GM23338 (cell line): ENCODE data around the gene TMBIM1. TPM values are rescaled to one million over a fixed set of nuclear protein-coding genes. Genes with fewer than 3 reads are reported as not detected.

ENCODE experiments used
- ATAC-seq: fragments of 200-7000 bp; cut with Tn5 transposase; 3 replicates; pipeline ENCODE4 v1.9.1; 2020
- DNase-seq: peaks from one replicate; pipeline ENCODE4 v3.0.0-alpha.2; 2015; ENCODE audit warnings: low spot score
- H2AFZ ChIP-seq: fragments of 200-600 bp; sonication (generic); 2 replicates; pipeline ENCODE4 v1.8.0; 2016; ENCODE audit warnings: antibody characterized with exemption, mild to moderate bottlenecking, moderate library complexity
- H3F3A ChIP-seq: fragments of 200-600 bp; sonication (generic); replicated peaks from 2 replicates; pipeline ENCODE4 v1.8.0; 2017; ENCODE audit warnings: antibody characterized with exemption, mixed run types, low read depth
- H3K27ac ChIP-seq: fragments of 200-600 bp; sonication (generic); 2 replicates; pipeline ENCODE4 v1.6.1; 2016; ENCODE audit warnings: low read depth
- H3K27me3 ChIP-seq: fragments of 200-600 bp; sonication (generic); 2 replicates; pipeline ENCODE4 v1.8.0; 2016; ENCODE audit warnings: mild to moderate bottlenecking, mixed run types, moderate library complexity; ENCODE audit not compliant: insufficient read depth
- H3K36me3 ChIP-seq: fragments of 200-600 bp; sonication (generic); 2 replicates; pipeline ENCODE4 v1.8.0; 2016; ENCODE audit warnings: mild to moderate bottlenecking; ENCODE audit not compliant: insufficient read depth
- H3K4me1 ChIP-seq: fragments of 200-600 bp; sonication (generic); 2 replicates; pipeline ENCODE4 v1.8.0; 2016; ENCODE audit warnings: mild to moderate bottlenecking, moderate library complexity; ENCODE audit not compliant: insufficient read depth
- H3K4me2 ChIP-seq: fragments of 200-600 bp; sonication (generic); 2 replicates; pipeline ENCODE4 v1.7.1; 2017; ENCODE audit warnings: mixed run types
- H3K4me3 ChIP-seq: fragments of 200-600 bp; sonication (generic); 2 replicates; pipeline ENCODE4 v1.6.1; 2016; ENCODE audit warnings: mixed run types
- H3K79me2 ChIP-seq: fragments of 200-600 bp; sonication (generic); replicated peaks from 2 replicates; pipeline ENCODE4 v1.8.0; 2017; ENCODE audit warnings: mild to moderate bottlenecking; ENCODE audit not compliant: insufficient read depth
- H3K9me2 ChIP-seq: fragments of 200-600 bp; sonication (generic); 2 replicates; pipeline ENCODE4 v1.8.0; 2017; ENCODE audit not compliant: insufficient read depth
- H4K20me1 ChIP-seq: fragments of 200-600 bp; sonication (generic); replicated peaks from 2 replicates; pipeline ENCODE4 v1.8.0; 2017; ENCODE audit warnings: mild to moderate bottlenecking; ENCODE audit not compliant: insufficient read depth
- H3K27ac Mint-ChIP-seq: 2 replicates; pipeline ENCODE4 v1.8.0; 2020; ENCODE audit warnings: inconsistent platforms, mild to moderate bottlenecking, moderate library complexity, mixed read lengths
- H3K27me3 Mint-ChIP-seq: 3 replicates; pipeline ENCODE4 v1.8.0; 2022; ENCODE audit warnings: low read depth, mild to moderate bottlenecking, moderate library complexity, mixed read lengths, inconsistent platforms; ENCODE audit not compliant: insufficient read depth, poor library complexity
- H3K36me3 Mint-ChIP-seq: 3 replicates; pipeline ENCODE4 v1.8.0; 2021; ENCODE audit warnings: low read depth, mild to moderate bottlenecking, inconsistent platforms, moderate library complexity, mixed read lengths
- H3K4me1 Mint-ChIP-seq: 3 replicates; pipeline ENCODE4 v1.8.0; 2020; ENCODE audit warnings: mild to moderate bottlenecking, inconsistent platforms, mixed read lengths
- H3K4me3 Mint-ChIP-seq: 3 replicates; pipeline ENCODE4 v1.8.0; 2021; ENCODE audit warnings: moderate library complexity, mild to moderate bottlenecking, inconsistent platforms, mixed read lengths
- H3K9me3 Mint-ChIP-seq: 3 replicates; pipeline ENCODE4 v1.8.0; 2020; ENCODE audit warnings: moderate library complexity, mild to moderate bottlenecking, inconsistent platforms, mixed read lengths
- JUNB ChIP-seq: IDR thresholded peaks from one replicate; pipeline ENCODE4 v1.6.1; 2016; ENCODE audit warnings: antibody characterized with exemption; ENCODE audit not compliant: unreplicated experiment
- polyA plus RNA-seq: library from polyadenylated mRNA; unstranded; fragments of >200 nt; fragmentation: Nextera tagmentation; extraction: Ambion mirVana; gene quantifications from 2 replicates; pipeline ENCODE4 v1.2.1, GENCODE V29; 2016
- total RNA-seq: library from RNA; depleted of rRNA; stranded (reverse); fragments of >200 nt; shearing (Covaris generic); gene quantifications from 2 replicates; pipeline ENCODE4 v1.2.3, GENCODE V29; 2014
- TF ChIP-seq, protein P1 (sequence below): fragments of 250-450 bp; sonication (Bioruptor Pico); IDR thresholded peaks from 2 replicates; pipeline ENCODE4 v1.5.0; 2020; ENCODE audit warnings: mild to moderate bottlenecking, moderate library complexity

TMBIM1 gene
- total and polyA plus RNA-seq, 2 experiments from 2014 or later, result 12.0 to 20.8 TPM

DNA sequence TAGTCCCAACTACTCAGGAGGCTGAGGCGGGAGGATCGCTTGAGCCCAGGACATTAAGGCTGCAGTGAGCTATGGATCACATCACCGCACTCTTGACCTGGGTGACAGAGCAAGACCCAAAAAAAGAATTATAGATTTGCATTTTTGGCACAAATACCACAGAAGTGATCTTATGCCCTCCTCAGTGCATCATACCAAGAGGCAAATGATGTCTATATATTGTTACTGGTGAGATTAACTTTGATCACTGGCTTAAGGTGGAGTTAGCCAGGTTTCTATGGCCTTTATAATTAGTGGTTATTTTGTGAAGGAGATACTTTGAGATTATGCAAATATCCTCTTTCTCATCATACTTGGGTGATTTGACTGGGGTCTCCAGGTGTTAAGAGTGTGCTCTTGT is 42.2 kb upstream of the TMBIM1 start:
- no peaks in the 10 kb centered on the region for H3K9me3 Mint-ChIP-seq
- Histone ChIP-seq H3K4me3 (no peak overlapping the region), H3K79me2 (no peaks in the 10 kb centered on the region), H3K27me3 (no peaks in the 10 kb centered on the region), H4K20me1 (no peaks in the 10 kb centered on the region), H2AFZ (no peak overlapping the region), H3K36me3 (no peaks in the 10 kb centered on the region), H3K9me2 (no peaks in the 10 kb centered on the region), H3K4me2 (no peak overlapping the region), H3F3A (no peaks in the 10 kb centered on the region), H3K4me1 (peaks cover 14% of the 10 kb centered on the region), H3K27ac (no peak overlapping the region)
- H3K27me3 Mint-ChIP-seq, result peaks cover 5% of the 10 kb centered on the region
- DNase-seq (no peak), ATAC-seq (no peak)
- H3K36me3 Mint-ChIP-seq, result no peaks in the 10 kb centered on the region
- peaks cover 22% of the 10 kb centered on the region for H3K4me1 Mint-ChIP-seq
- TF ChIP-seq, protein P1, sequence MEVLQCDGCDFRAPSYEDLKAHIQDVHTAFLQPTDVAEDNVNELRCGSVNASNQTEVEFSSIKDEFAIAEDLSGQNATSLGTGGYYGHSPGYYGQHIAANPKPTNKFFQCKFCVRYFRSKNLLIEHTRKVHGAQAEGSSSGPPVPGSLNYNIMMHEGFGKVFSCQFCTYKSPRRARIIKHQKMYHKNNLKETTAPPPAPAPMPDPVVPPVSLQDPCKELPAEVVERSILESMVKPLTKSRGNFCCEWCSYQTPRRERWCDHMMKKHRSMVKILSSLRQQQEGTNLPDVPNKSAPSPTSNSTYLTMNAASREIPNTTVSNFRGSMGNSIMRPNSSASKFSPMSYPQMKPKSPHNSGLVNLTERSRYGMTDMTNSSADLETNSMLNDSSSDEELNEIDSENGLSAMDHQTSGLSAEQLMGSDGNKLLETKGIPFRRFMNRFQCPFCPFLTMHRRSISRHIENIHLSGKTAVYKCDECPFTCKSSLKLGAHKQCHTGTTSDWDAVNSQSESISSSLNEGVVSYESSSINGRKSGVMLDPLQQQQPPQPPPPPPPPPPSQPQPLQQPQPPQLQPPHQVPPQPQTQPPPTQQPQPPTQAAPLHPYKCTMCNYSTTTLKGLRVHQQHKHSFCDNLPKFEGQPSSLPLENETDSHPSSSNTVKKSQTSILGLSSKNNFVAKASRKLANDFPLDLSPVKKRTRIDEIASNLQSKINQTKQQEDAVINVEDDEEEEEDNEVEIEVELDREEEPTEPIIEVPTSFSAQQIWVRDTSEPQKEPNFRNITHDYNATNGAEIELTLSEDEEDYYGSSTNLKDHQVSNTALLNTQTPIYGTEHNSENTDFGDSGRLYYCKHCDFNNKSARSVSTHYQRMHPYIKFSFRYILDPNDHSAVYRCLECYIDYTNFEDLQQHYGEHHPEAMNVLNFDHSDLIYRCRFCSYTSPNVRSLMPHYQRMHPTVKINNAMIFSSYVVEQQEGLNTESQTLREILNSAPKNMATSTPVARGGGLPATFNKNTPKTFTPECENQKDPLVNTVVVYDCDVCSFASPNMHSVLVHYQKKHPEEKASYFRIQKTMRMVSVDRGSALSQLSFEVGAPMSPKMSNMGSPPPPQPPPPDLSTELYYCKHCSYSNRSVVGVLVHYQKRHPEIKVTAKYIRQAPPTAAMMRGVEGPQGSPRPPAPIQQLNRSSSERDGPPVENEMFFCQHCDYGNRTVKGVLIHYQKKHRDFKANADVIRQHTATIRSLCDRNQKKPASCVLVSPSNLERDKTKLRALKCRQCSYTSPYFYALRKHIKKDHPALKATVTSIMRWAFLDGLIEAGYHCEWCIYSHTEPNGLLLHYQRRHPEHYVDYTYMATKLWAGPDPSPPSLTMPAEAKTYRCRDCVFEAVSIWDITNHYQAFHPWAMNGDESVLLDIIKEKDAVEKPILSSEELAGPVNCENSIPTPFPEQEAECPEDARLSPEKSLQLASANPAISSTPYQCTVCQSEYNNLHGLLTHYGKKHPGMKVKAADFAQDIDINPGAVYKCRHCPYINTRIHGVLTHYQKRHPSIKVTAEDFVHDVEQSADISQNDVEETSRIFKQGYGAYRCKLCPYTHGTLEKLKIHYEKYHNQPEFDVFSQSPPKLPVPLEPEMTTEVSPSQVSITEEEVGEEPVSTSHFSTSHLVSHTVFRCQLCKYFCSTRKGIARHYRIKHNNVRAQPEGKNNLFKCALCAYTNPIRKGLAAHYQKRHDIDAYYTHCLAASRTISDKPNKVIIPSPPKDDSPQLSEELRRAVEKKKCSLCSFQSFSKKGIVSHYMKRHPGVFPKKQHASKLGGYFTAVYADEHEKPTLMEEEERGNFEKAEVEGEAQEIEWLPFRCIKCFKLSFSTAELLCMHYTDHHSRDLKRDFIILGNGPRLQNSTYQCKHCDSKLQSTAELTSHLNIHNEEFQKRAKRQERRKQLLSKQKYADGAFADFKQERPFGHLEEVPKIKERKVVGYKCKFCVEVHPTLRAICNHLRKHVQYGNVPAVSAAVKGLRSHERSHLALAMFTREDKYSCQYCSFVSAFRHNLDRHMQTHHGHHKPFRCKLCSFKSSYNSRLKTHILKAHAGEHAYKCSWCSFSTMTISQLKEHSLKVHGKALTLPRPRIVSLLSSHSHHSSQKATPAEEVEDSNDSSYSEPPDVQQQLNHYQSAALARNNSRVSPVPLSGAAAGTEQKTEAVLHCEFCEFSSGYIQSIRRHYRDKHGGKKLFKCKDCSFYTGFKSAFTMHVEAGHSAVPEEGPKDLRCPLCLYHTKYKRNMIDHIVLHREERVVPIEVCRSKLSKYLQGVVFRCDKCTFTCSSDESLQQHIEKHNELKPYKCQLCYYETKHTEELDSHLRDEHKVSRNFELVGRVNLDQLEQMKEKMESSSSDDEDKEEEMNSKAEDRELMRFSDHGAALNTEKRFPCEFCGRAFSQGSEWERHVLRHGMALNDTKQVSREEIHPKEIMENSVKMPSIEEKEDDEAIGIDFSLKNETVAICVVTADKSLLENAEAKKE (CRISPR knock-in tag), result no peak
- H3K27ac Mint-ChIP-seq, result no peak overlapping the region
- H3K4me3 Mint-ChIP-seq, result no peak overlapping the region

DNA sequence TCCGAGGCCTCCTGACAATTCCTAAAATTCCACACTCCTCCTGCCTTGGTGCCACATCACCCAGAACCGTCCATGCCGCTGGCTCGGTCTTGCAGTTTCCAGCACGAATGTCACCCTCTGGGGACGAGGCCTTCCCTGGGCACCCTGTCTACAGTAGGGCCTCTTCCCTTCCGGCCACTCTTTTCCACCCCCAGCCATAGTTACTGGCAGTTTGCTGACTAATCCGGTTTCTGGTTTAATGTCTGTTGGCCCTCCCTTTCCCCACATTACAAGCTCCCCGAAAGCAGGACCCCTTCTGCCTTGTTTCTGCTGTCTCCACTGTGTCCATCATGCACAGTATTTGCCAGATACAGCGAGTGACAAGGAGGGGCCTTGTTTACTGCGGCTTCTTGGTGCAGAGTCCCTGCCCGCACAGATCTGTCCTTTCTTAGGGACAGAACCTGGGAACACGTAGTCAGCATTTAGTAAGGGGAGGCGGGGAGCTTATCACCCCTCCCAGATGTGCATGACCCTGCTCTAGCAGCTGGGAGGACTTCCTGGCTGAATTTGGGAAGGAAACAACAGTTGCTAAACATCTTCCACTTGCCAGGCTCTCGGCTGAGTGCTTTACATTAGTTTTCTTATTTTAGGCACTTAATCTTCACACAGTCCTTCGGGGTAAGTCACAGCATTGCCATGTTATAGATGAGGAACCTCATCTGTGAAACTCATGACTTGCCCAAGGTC is 40.8 kb upstream of the TMBIM1 start:
- H4K20me1 ChIP-seq, result no peaks in the 10 kb centered on the region
- H3K27me3 ChIP-seq, result no peaks in the 10 kb centered on the region
- no peak for TF ChIP-seq JUNB
- peak overlapping the region; percentile 56 for H3K27ac Mint-ChIP-seq
- H3K79me2 ChIP-seq, result no peaks in the 10 kb centered on the region
- peaks cover 5% of the 10 kb centered on the region for H3K27me3 Mint-ChIP-seq
- no peaks in the 10 kb centered on the region for H3K9me2 ChIP-seq
- H3K4me3 ChIP-seq, result no peak overlapping the region
- ATAC-seq (peak; percentile 13), DNase-seq (no peak)
- peaks cover 26% of the 10 kb centered on the region for H3K4me1 Mint-ChIP-seq
- no peaks in the 10 kb centered on the region for H3K36me3 Mint-ChIP-seq
- H3K36me3 ChIP-seq, result no peaks in the 10 kb centered on the region
- peaks cover 14% of the 10 kb centered on the region for H3K4me1 ChIP-seq
- no peak overlapping the region for H2AFZ ChIP-seq
- no peak overlapping the region for H3K4me2 ChIP-seq
- no peak overlapping the region for H3K27ac ChIP-seq
- no peak overlapping the region for H3K4me3 Mint-ChIP-seq
- no peaks in the 10 kb centered on the region for H3K9me3 Mint-ChIP-seq
- H3F3A ChIP-seq, result no peaks in the 10 kb centered on the region
